ENCODE measurements around the gene SERP2. TPM values are rescaled to one million over a fixed set of nuclear protein-coding genes. Genes with fewer than 3 reads are reported as not detected.

SERP2 gene
- polyA plus RNA-seq, 2 of the 4 experiments (the other 2 are of a cell fraction), result not detected

DNA sequence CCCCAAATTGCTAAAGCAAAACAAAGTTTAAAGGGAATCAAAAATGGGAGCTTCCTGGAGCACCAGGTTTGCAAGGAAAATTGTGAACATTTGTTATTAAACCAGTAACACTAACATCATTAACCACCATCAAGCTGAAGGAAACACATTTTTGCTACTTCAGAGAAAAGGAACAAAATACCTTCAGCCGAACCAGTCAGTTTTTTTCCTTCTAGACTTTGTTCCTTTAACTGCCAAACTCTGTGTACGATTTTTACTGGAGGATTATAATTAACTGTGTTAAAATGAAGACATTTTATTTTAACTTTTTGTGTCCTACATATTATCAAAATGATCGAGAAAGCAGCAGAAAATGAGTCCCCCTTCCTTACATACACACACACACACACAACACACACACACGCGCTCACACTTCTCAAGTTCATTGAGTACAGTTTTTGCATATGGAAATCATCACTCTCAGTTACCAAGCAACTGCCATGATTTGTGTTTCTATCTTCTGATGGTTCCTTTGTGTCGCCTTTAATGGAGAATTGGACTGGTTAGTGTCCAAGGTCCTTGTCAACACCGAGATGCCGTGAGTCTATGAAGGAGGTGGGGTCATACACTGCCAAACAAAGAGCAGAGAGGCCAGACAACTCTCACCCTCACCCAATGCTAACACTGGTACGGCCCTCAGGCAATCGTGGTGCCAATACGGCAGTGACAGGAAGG lies 9.8 kb upstream of the SERP2 start:
- FAIRE-seq (no peak), DNase-seq (ENCODE audit: low read depth in 1 of 2, low spot score in 1 of 2) (no peak), ATAC-seq (no peak)
- Histone ChIP-seq H3K4me3 (no peak overlapping the region), H3K4me2 (peak overlapping the region; percentile 38; the same call in 1 of the 3 replicates), H3K9me3 (no peaks in the 10 kb centered on the region), H3K27ac (peak overlapping the region in 1 of 2 experiments; percentile 62; a peak in 3 of 6 replicates), H3K4me1 (peaks cover 43% of the 10 kb centered on the region)
- TF ChIP-seq ZSCAN20 (CRISPR knock-in tag; IDR thresholded peaks at IDR 0.05) (no peak), NFE2L2 (conservative IDR thresholded peaks at IDR 0.05; ENCODE audit: low read length) (no peak), RNF2 (IDR thresholded peaks at IDR 0.05; ENCODE audit: borderline replicate concordance, low read depth) (no peak)
- 90% methylated on average over 11 of the region's 11 CpGs for WGBS (ENCODE audit: missing lambda C conversion rate)
- POLR2A ChIA-PET, result interaction anchor here (0.6 to 1.9 kb wide), 2 partner anchors 73 to 222 kb away, joined by 4 to 7 read pairs; no protein-coding TSS in a partner anchor
- CTCF ChIA-PET, result interaction anchor here (1.8 kb wide), 1 partner anchor 24 kb away, joined by 4 read pairs; no protein-coding TSS in a partner anchor

DNA sequence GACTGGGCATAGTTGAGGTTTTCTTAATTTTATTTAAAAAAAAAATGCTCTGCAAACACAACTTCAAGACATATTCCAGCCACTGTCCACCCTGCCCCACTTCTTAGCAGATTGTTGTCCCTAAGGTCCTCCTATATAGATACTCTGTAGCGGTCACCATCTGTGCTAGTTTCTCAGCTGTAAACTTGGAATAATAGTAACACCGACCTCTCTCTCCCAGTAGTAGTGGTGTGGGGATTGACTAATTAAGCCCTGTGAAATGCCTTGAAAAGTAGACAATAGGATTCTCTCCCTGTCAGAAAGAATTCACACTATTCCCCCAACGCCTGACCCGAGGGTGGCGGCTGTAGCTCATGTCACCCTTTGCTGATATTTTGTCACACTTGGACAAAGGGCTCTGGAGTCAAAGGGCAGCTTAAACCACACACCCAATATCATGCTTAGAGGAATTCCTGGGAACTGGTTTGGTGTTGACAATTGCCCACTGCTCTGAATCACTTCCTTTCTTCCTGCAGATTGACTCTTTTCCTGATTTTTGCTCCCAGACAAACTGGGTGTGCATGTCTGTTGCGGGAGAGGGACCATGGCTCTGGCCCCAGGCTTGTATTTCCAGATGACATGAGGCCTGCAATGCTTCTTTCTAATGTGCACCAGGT lies 9.2 kb upstream of the SERP2 start:
- FAIRE-seq (no peak), DNase-seq (ENCODE audit: low read depth in 1 of 2, low spot score in 1 of 2) (peak in 1 of 2 experiments; percentile 57), ATAC-seq (peak in 1 of 2 experiments; percentile 54; a peak in 3 of 6 replicates)
- peak overlapping the region in 1 of 2 experiments; percentile 62; a peak in 3 of 6 replicates for H3K27ac ChIP-seq
- H3K9me3 ChIP-seq, result no peaks in the 10 kb centered on the region
- peaks cover 49% of the 10 kb centered on the region for H3K4me1 ChIP-seq
- CTCF ChIA-PET, result no interaction called here
- H3K4me2 ChIP-seq, result peak overlapping the region; percentile 38
- 45% methylated on average over 6 of the region's 6 CpGs for WGBS (ENCODE audit: missing lambda C conversion rate)
- POLR2A ChIA-PET, result interaction anchor here (0.9 kb wide), 1 partner anchor 71 kb away, joined by 7 read pairs; no protein-coding TSS in a partner anchor
- TF ChIP-seq CHD4 (IDR thresholded peaks at IDR 0.05; ENCODE audit: borderline replicate concordance) (no peak), JUN (IDR thresholded peaks at IDR 0.05) (no peak), PHF8 (IDR thresholded peaks at IDR 0.05; ENCODE audit: borderline replicate concordance, low read depth) (no peak), RFX5 (IDR thresholded peaks at IDR 0.05) (no peak), POLR2AphosphoS2 (conservative IDR thresholded peaks at IDR 0.05; ENCODE audit: low read length) (no peak), KDM5A (IDR thresholded peaks at IDR 0.05) (no peak), FOSL2 (IDR thresholded peaks at IDR 0.05) (no peak), FOSL2 (CRISPR knock-in tag; IDR thresholded peaks at IDR 0.05) (no peak), GATA3 (IDR thresholded peaks at IDR 0.05; ENCODE audit: borderline replicate concordance) (no peak), ZSCAN20 (CRISPR knock-in tag; IDR thresholded peaks at IDR 0.05) (no peak), HOXB5 (CRISPR knock-in tag; IDR thresholded peaks at IDR 0.05) (no peak), HEYL (CRISPR knock-in tag; IDR thresholded peaks at IDR 0.05) (no peak), POLR2A (IDR thresholded peaks at IDR 0.05; ENCODE audit: low read length) (no peak), MYC (IDR thresholded peaks at IDR 0.05; ENCODE audit: borderline replicate concordance, low read length) (no peak)
- TF ChIP-seq, protein P1, sequence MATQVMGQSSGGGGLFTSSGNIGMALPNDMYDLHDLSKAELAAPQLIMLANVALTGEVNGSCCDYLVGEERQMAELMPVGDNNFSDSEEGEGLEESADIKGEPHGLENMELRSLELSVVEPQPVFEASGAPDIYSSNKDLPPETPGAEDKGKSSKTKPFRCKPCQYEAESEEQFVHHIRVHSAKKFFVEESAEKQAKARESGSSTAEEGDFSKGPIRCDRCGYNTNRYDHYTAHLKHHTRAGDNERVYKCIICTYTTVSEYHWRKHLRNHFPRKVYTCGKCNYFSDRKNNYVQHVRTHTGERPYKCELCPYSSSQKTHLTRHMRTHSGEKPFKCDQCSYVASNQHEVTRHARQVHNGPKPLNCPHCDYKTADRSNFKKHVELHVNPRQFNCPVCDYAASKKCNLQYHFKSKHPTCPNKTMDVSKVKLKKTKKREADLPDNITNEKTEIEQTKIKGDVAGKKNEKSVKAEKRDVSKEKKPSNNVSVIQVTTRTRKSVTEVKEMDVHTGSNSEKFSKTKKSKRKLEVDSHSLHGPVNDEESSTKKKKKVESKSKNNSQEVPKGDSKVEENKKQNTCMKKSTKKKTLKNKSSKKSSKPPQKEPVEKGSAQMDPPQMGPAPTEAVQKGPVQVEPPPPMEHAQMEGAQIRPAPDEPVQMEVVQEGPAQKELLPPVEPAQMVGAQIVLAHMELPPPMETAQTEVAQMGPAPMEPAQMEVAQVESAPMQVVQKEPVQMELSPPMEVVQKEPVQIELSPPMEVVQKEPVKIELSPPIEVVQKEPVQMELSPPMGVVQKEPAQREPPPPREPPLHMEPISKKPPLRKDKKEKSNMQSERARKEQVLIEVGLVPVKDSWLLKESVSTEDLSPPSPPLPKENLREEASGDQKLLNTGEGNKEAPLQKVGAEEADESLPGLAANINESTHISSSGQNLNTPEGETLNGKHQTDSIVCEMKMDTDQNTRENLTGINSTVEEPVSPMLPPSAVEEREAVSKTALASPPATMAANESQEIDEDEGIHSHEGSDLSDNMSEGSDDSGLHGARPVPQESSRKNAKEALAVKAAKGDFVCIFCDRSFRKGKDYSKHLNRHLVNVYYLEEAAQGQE (IDR thresholded peaks at IDR 0.05), result no peak
- TF ChIP-seq, protein P2, sequence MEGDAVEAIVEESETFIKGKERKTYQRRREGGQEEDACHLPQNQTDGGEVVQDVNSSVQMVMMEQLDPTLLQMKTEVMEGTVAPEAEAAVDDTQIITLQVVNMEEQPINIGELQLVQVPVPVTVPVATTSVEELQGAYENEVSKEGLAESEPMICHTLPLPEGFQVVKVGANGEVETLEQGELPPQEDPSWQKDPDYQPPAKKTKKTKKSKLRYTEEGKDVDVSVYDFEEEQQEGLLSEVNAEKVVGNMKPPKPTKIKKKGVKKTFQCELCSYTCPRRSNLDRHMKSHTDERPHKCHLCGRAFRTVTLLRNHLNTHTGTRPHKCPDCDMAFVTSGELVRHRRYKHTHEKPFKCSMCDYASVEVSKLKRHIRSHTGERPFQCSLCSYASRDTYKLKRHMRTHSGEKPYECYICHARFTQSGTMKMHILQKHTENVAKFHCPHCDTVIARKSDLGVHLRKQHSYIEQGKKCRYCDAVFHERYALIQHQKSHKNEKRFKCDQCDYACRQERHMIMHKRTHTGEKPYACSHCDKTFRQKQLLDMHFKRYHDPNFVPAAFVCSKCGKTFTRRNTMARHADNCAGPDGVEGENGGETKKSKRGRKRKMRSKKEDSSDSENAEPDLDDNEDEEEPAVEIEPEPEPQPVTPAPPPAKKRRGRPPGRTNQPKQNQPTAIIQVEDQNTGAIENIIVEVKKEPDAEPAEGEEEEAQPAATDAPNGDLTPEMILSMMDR (IDR thresholded peaks at IDR 0.05), result no peak
- TF ChIP-seq, protein P3, sequence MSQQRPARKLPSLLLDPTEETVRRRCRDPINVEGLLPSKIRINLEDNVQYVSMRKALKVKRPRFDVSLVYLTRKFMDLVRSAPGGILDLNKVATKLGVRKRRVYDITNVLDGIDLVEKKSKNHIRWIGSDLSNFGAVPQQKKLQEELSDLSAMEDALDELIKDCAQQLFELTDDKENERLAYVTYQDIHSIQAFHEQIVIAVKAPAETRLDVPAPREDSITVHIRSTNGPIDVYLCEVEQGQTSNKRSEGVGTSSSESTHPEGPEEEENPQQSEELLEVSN (IDR thresholded peaks at IDR 0.05; ENCODE audit: borderline replicate concordance, low read depth), result no peak
- TF ChIP-seq, protein P4, sequence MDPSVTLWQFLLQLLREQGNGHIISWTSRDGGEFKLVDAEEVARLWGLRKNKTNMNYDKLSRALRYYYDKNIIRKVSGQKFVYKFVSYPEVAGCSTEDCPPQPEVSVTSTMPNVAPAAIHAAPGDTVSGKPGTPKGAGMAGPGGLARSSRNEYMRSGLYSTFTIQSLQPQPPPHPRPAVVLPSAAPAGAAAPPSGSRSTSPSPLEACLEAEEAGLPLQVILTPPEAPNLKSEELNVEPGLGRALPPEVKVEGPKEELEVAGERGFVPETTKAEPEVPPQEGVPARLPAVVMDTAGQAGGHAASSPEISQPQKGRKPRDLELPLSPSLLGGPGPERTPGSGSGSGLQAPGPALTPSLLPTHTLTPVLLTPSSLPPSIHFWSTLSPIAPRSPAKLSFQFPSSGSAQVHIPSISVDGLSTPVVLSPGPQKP (IDR thresholded peaks at IDR 0.05; ENCODE audit: low read depth, low read length), result no peak
- H3K4me3 ChIP-seq, result no peak overlapping the region

Data from A549 (cell line).